ENCODE results near the gene OSBPL3. TPM values are rescaled to one million over a fixed set of nuclear protein-coding genes. Genes with fewer than 3 reads are reported as not detected.

Gene OSBPL3
- total RNA-seq, 1 experiment from 2014 or later = 9.2 TPM

- intact Hi-C loops (cut with micrococcal nuclease; ENCODE audit: unreplicated experiment) = no loop called here
- Histone ChIP-seq H3K4me3 (ENCODE audit: low read depth in 2 of 2, low read length in 2 of 2) (no peak overlapping the region), H3K27me3 (ENCODE audit: control insufficient read depth, insufficient read depth, low read length) (no peaks in the 10 kb centered on the region), H3K27ac (ENCODE audit: low read length) (no peak overlapping the region), H3K4me1 (ENCODE audit: control insufficient read depth, insufficient read depth, low read length) (peaks cover 11% of the 10 kb centered on the region; the same call in 1 of the 2 replicates), H3K36me3 (ENCODE audit: control insufficient read depth, insufficient read depth, low read length) (no peaks in the 10 kb centered on the region), H3K9me3 (ENCODE audit: control insufficient read depth, insufficient read depth, low read depth, low read length) (no peaks in the 10 kb centered on the region)
- DNase-seq (ENCODE audit: low read depth, low spot score) = no peak
- ATAC-seq = no peak
- ChIA-PET POLR2A (no interaction called here), CTCF (no interaction called here)
- no TSS peak for BruUV-seq (replicated peaks)
- in situ Hi-C loops (cut with HindIII; ENCODE audit: low pct_unique_long_range_greater_than_20kb, low sequenced_read_pairs) = no loop called here
- TF ChIP-seq POLR2AphosphoS5 (IDR thresholded peaks at IDR 0.05; ENCODE audit: low read depth, low read length) (no peak), TCF7L2 (IDR thresholded peaks at IDR 0.05; ENCODE audit: low read depth, low read length) (no peak), REST (IDR thresholded peaks at IDR 0.05; ENCODE audit: insufficient read depth in 1 of 2, low read depth in 2 of 2, low read length in 1 of 2) (no peak), SIN3A (IDR thresholded peaks at IDR 0.05; ENCODE audit: borderline replicate concordance, insufficient read depth, low read depth, low read length) (no peak)
- TF ChIP-seq, protein P1, sequence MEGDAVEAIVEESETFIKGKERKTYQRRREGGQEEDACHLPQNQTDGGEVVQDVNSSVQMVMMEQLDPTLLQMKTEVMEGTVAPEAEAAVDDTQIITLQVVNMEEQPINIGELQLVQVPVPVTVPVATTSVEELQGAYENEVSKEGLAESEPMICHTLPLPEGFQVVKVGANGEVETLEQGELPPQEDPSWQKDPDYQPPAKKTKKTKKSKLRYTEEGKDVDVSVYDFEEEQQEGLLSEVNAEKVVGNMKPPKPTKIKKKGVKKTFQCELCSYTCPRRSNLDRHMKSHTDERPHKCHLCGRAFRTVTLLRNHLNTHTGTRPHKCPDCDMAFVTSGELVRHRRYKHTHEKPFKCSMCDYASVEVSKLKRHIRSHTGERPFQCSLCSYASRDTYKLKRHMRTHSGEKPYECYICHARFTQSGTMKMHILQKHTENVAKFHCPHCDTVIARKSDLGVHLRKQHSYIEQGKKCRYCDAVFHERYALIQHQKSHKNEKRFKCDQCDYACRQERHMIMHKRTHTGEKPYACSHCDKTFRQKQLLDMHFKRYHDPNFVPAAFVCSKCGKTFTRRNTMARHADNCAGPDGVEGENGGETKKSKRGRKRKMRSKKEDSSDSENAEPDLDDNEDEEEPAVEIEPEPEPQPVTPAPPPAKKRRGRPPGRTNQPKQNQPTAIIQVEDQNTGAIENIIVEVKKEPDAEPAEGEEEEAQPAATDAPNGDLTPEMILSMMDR (IDR thresholded peaks at IDR 0.05) = no peak
Observed at GRCh38 chr7:24816868-24817267, 163.1 kb downstream of the OSBPL3 start.

GRCh38 chr7:24812305-24812945, 167.6 kb downstream of the OSBPL3 start:
- intact Hi-C loops (cut with micrococcal nuclease; ENCODE audit: unreplicated experiment) (loop anchor here (1.0 to 2.0 kb wide), 3 partner anchors 256 to 286 kb away; no protein-coding TSS in a partner anchor), in situ Hi-C loops (cut with HindIII; ENCODE audit: low pct_unique_long_range_greater_than_20kb, low sequenced_read_pairs) (no loop called here)
- Histone ChIP-seq H3K9me3 (ENCODE audit: control insufficient read depth, insufficient read depth, low read depth, low read length) (no peaks in the 10 kb centered on the region), H3K36me3 (ENCODE audit: control insufficient read depth, insufficient read depth, low read length) (no peaks in the 10 kb centered on the region), H3K4me3 (ENCODE audit: low read depth in 2 of 2, low read length in 2 of 2) (no peak overlapping the region), H3K27me3 (ENCODE audit: control insufficient read depth, insufficient read depth, low read length) (no peaks in the 10 kb centered on the region), H3K4me1 (ENCODE audit: control insufficient read depth, insufficient read depth, low read length) (no peaks in the 10 kb centered on the region), H3K27ac (ENCODE audit: low read length) (no peak overlapping the region)
- BruUV-seq (replicated peaks) = no TSS peak
- DNase-seq (ENCODE audit: low read depth, low spot score) (peak; percentile 66), ATAC-seq (peak; percentile 96)
- ChIA-PET POLR2A (no interaction called here), CTCF (interaction anchor here (0.6 to 2.8 kb wide), 17 partner anchors 9 to 1476 kb away, joined by 3 to 30 read pairs (median 7); no protein-coding TSS in a partner anchor)
- TF ChIP-seq, protein P1 (IDR thresholded peaks at IDR 0.05) = peak; percentile 97
- TF ChIP-seq REST (IDR thresholded peaks at IDR 0.05; ENCODE audit: insufficient read depth in 1 of 2, low read depth in 2 of 2, low read length in 1 of 2) = no peak
- TF ChIP-seq SIN3A (IDR thresholded peaks at IDR 0.05; ENCODE audit: borderline replicate concordance, insufficient read depth, low read depth, low read length) = no peak

Measured in Panc1 (cell line).